ENCODE results near the gene FRA10AC1. TPM values are rescaled to one million over a fixed set of nuclear protein-coding genes. Genes with fewer than 3 reads are reported as not detected.

The FRA10AC1 gene
- total and polyA plus RNA-seq, 2 of the 4 experiments (the other 2 are of a cell fraction) = 1.6 to 4.9 TPM

DNA sequence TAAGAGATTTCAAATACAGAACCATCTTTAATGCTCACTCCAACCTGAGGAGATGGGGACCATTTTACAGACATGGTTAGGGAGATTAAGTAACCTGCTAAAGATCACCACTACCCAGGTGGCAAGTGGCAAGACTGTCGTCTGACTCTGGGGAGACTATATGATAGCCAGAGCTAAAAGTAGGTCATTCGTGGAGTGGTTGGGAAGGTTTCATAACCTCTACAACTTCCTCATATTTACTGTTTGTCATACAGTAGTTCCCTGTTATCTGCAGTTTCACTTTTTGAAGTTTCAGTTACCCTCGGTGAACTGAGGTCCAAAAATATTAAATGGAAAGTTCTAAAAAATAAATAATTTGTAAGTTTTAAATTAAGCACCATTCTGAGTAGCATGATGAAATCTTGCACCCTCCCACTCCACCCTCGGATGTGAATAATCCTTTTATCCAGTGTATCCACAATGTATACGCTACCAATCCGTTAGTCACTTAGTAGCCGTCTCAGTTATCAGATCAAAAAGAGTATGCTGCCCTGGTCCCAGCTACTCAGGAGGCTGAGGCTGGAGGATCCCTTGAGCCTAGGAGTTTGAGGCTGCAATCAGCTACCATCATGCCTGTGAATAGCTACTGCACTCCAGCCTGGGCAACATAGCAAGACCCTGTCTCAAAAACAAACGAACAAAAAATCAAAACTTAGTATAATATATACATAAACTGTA is 40.4 kb upstream of the FRA10AC1 start:
- in situ Hi-C loops (cut with MboI; ENCODE audit: low sequenced_read_pairs) (no loop called here), dilution Hi-C loops (cut with HindIII; ENCODE audit: low sequenced_read_pairs, unreplicated experiment) (no loop called here), intact Hi-C loops (cut with micrococcal nuclease) (no loop called here)
- H4K91ac ChIP-seq (ENCODE audit: insufficient read depth, low read depth, low read length) = no peak overlapping the region
- ChIA-PET POLR2A (ENCODE audit: unreplicated experiment) (no interaction called here), CTCF (no interaction called here)
- no peaks in the 10 kb centered on the region for H4K20me1 ChIP-seq (ENCODE audit: insufficient read depth, low read length)
- H3K23ac ChIP-seq (ENCODE audit: low read depth, low read length) = no peak overlapping the region
- H3K4me1 ChIP-seq (ENCODE audit: control insufficient read depth, insufficient read depth, low read length) = peaks cover 2% of the 10 kb centered on the region; the same call in 1 of the 2 replicates
- H3K27me3 ChIP-seq (ENCODE audit: control insufficient read depth, insufficient read depth, low read length) = peaks cover 5% of the 10 kb centered on the region
- no peaks in the 10 kb centered on the region for H3K79me1 ChIP-seq (ENCODE audit: low read depth in 1 of 2, low read length in 2 of 2)
- no peak overlapping the region for H3K4ac ChIP-seq (ENCODE audit: low read depth, low read length)
- no peak overlapping the region for H2AFZ ChIP-seq (replicated peaks; ENCODE audit: low read length, poor library complexity)
- no peak overlapping the region for H4K5ac ChIP-seq (ENCODE audit: low read depth, low read length)
- H3K9me1 ChIP-seq (ENCODE audit: insufficient read depth, low read length) = no peaks in the 10 kb centered on the region
- WGBS, 2 experiments (ENCODE audit: extremely low coverage in 2 of 2, insufficient read length in 1 of 2) = 93% methylated on average over 3 of the region's 8 CpGs; no CpG with 5 or more reads in 1 of the 2 experiments
- no peaks in the 10 kb centered on the region for H3K9me3 ChIP-seq (ENCODE audit: control insufficient read depth, insufficient read depth, low read length)
- H3K14ac ChIP-seq (replicated peaks; ENCODE audit: low read depth, low read length) = no peak overlapping the region
- ATAC-seq (ENCODE audit: low read depth) = no peak
- H3K9ac ChIP-seq (ENCODE audit: low read depth, low read length) = no peak overlapping the region
- no peak overlapping the region for H2BK120ac ChIP-seq (ENCODE audit: low read depth, low read length)
- no peak overlapping the region for H2BK15ac ChIP-seq (ENCODE audit: low read depth, low read length)
- no peak overlapping the region for H2BK5ac ChIP-seq (ENCODE audit: low read depth, low read length, poor library complexity, severe bottlenecking)
- no peak overlapping the region for H3K27ac ChIP-seq (ENCODE audit: insufficient read depth, low read length)
- no peak overlapping the region for H2AK9ac ChIP-seq (replicated peaks; ENCODE audit: low read depth, low read length, poor library complexity)
- no peaks in the 10 kb centered on the region for H3K36me3 ChIP-seq (ENCODE audit: control insufficient read depth, insufficient read depth, low read length)
- no peak overlapping the region for H4K8ac ChIP-seq (ENCODE audit: low read depth in 2 of 2, low read length in 2 of 2)
- TF ChIP-seq MAZ (IDR thresholded peaks at IDR 0.05; ENCODE audit: borderline replicate concordance, low read depth, low read length) = no peak
- no peak for TF ChIP-seq RAD21 (IDR thresholded peaks at IDR 0.05; ENCODE audit: low read length)
- TF ChIP-seq RFX5 (IDR thresholded peaks at IDR 0.05; ENCODE audit: low read depth, low read length) = no peak
- no peak for TF ChIP-seq CEBPB (IDR thresholded peaks at IDR 0.05; ENCODE audit: low read depth, low read length)
- TF ChIP-seq FOS (IDR thresholded peaks at IDR 0.05; ENCODE audit: low read depth, low read length) = no peak
- TF ChIP-seq, protein P1, sequence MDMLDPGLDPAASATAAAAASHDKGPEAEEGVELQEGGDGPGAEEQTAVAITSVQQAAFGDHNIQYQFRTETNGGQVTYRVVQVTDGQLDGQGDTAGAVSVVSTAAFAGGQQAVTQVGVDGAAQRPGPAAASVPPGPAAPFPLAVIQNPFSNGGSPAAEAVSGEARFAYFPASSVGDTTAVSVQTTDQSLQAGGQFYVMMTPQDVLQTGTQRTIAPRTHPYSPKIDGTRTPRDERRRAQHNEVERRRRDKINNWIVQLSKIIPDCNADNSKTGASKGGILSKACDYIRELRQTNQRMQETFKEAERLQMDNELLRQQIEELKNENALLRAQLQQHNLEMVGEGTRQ (IDR thresholded peaks at IDR 0.05; ENCODE audit: low read depth, low read length) = no peak
- no peak overlapping the region for H2AK5ac ChIP-seq (ENCODE audit: low read depth, low read length)
- no peak overlapping the region for H2BK20ac ChIP-seq (ENCODE audit: low read depth, low read length)
- H3K4me2 ChIP-seq (ENCODE audit: low read depth, low read length) = no peak overlapping the region
- no peak for DNase-seq
- no TSS peak for BruUV-seq (replicated peaks)
- no peak overlapping the region for H3K18ac ChIP-seq (ENCODE audit: low read depth, low read length)
- H3K56ac ChIP-seq (ENCODE audit: extremely low read depth, insufficient read depth, low read length) = no peak overlapping the region
- H3K4me3 ChIP-seq (ENCODE audit: insufficient read depth, low read depth, low read length) = no peak overlapping the region
